Loucy (cell line): ENCODE data around the gene ANKRD33B.

ENCODE experiments used
- H2AFZ ChIP-seq: fragments of 200-600 bp; sonication (generic); 2 replicates; pipeline ENCODE4 v1.6.0; 2016; ENCODE audit warnings: antibody characterized with exemption, mild to moderate bottlenecking, low read length, moderate library complexity
- H3F3A ChIP-seq: fragments of 200-600 bp; 2 replicates; pipeline ENCODE4 v1.6.0; 2016; ENCODE audit warnings: antibody characterized with exemption, low read depth, mild to moderate bottlenecking
- H3K27me3 ChIP-seq: fragments of 200-600 bp; sonication (generic); 2 replicates; pipeline ENCODE4 v1.6.1; 2014; ENCODE audit warnings: low read length, mild to moderate bottlenecking; ENCODE audit not compliant: insufficient read depth, poor library complexity, severe bottlenecking
- H3K36me3 ChIP-seq: fragments of 200-600 bp; sonication (generic); 2 replicates; pipeline ENCODE4 v1.6.1; 2016; ENCODE audit warnings: low read length; ENCODE audit not compliant: insufficient read depth
- H3K4me1 ChIP-seq: fragments of 200-600 bp; sonication (generic); 2 replicates; pipeline ENCODE4 v1.5.1; 2014; ENCODE audit warnings: low read length, mild to moderate bottlenecking; ENCODE audit not compliant: insufficient read depth, poor library complexity, severe bottlenecking
- H3K4me2 ChIP-seq: fragments of 200-600 bp; sonication (generic); 2 replicates; pipeline ENCODE4 v1.6.0; 2014; ENCODE audit warnings: antibody characterized with exemption, low read length, low read depth, mild to moderate bottlenecking; ENCODE audit not compliant: poor library complexity, severe bottlenecking
- H3K4me3 ChIP-seq: fragments of 200-600 bp; sonication (generic); 2 replicates; pipeline ENCODE4 v1.5.1; 2014; ENCODE audit warnings: low read length, mild to moderate bottlenecking, mixed read lengths; ENCODE audit not compliant: poor library complexity, severe bottlenecking
- H3K79me2 ChIP-seq: fragments of 200-600 bp; sonication (generic); 2 replicates; pipeline ENCODE4 v1.6.1; 2014; ENCODE audit warnings: low read length; ENCODE audit not compliant: insufficient read depth
- H3K9ac ChIP-seq: fragments of 200-600 bp; sonication (generic); 2 replicates; pipeline ENCODE4 v1.6.0; 2014; ENCODE audit warnings: mild to moderate bottlenecking, low read depth, low read length, moderate library complexity; ENCODE audit not compliant: poor library complexity, severe bottlenecking
- H3K9me2 ChIP-seq: fragments of 200-600 bp; sonication (generic); replicated peaks from 2 replicates; pipeline ENCODE4 v1.6.1; 2016; ENCODE audit warnings: low read depth, low read length, mixed read lengths
- H3K9me3 ChIP-seq: fragments of 200-600 bp; sonication (generic); 2 replicates; pipeline ENCODE4 v1.6.1; 2014; ENCODE audit warnings: mild to moderate bottlenecking, antibody characterized with exemption, low read length, low read depth; ENCODE audit not compliant: insufficient read depth
- H4K20me1 ChIP-seq: fragments of 200-600 bp; sonication (generic); 2 replicates; pipeline ENCODE4 v1.6.0; 2014; ENCODE audit warnings: antibody characterized with exemption, low read length, mild to moderate bottlenecking; ENCODE audit not compliant: insufficient read depth, poor library complexity, severe bottlenecking
- EZH2phosphoT487 ChIP-seq: fragments of 200-600 bp; IDR thresholded peaks from 2 replicates; pipeline ENCODE4 v1.6.1; 2018; ENCODE audit warnings: antibody characterized with exemption, mild to moderate bottlenecking, moderate library complexity, borderline replicate concordance
- TF ChIP-seq, protein P1 (sequence below): fragments of 200-600 bp; sonication (generic); conservative IDR thresholded peaks from 2 replicates; pipeline ENCODE4 v1.5.1; 2014; ENCODE audit warnings: mild to moderate bottlenecking, antibody characterized with exemption, low read length

Gene ANKRD33B

DNA sequence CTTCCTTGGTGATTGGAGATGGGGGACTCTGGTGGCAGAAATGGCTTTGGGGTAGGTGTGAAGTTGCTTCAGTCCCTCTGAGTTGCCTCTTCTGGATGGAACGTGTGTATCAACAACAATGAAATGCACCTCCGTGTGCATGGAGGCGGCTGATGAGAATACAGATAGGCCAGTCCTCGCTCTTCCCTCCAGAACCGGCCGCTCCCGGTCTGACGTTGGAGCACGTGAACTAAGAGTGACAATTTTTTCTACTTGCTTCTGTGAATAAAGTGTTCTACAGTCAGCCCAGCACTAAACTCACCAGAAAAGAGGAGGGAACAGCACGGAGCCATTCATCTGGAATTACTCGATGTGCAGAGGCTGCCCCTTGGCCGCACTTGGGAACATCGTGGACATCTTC, 90.7 kb downstream of the ANKRD33B start:
- H3F3A ChIP-seq: no peaks in the 10 kb centered on the region
- no peak overlapping the region for H3K9ac ChIP-seq
- H3K36me3 ChIP-seq: no peaks in the 10 kb centered on the region
- no peak overlapping the region for H2AFZ ChIP-seq
- H3K4me3 ChIP-seq: no peak overlapping the region
- no peaks in the 10 kb centered on the region for H3K27me3 ChIP-seq
- H3K79me2 ChIP-seq: no peaks in the 10 kb centered on the region
- no peaks in the 10 kb centered on the region for H4K20me1 ChIP-seq
- no peak overlapping the region for H3K4me2 ChIP-seq
- TF ChIP-seq EZH2phosphoT487: no peak
- TF ChIP-seq, protein P1, sequence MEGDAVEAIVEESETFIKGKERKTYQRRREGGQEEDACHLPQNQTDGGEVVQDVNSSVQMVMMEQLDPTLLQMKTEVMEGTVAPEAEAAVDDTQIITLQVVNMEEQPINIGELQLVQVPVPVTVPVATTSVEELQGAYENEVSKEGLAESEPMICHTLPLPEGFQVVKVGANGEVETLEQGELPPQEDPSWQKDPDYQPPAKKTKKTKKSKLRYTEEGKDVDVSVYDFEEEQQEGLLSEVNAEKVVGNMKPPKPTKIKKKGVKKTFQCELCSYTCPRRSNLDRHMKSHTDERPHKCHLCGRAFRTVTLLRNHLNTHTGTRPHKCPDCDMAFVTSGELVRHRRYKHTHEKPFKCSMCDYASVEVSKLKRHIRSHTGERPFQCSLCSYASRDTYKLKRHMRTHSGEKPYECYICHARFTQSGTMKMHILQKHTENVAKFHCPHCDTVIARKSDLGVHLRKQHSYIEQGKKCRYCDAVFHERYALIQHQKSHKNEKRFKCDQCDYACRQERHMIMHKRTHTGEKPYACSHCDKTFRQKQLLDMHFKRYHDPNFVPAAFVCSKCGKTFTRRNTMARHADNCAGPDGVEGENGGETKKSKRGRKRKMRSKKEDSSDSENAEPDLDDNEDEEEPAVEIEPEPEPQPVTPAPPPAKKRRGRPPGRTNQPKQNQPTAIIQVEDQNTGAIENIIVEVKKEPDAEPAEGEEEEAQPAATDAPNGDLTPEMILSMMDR: no peak
- no peaks in the 10 kb centered on the region for H3K4me1 ChIP-seq
- no peaks in the 10 kb centered on the region for H3K9me2 ChIP-seq
- no peaks in the 10 kb centered on the region for H3K9me3 ChIP-seq

DNA sequence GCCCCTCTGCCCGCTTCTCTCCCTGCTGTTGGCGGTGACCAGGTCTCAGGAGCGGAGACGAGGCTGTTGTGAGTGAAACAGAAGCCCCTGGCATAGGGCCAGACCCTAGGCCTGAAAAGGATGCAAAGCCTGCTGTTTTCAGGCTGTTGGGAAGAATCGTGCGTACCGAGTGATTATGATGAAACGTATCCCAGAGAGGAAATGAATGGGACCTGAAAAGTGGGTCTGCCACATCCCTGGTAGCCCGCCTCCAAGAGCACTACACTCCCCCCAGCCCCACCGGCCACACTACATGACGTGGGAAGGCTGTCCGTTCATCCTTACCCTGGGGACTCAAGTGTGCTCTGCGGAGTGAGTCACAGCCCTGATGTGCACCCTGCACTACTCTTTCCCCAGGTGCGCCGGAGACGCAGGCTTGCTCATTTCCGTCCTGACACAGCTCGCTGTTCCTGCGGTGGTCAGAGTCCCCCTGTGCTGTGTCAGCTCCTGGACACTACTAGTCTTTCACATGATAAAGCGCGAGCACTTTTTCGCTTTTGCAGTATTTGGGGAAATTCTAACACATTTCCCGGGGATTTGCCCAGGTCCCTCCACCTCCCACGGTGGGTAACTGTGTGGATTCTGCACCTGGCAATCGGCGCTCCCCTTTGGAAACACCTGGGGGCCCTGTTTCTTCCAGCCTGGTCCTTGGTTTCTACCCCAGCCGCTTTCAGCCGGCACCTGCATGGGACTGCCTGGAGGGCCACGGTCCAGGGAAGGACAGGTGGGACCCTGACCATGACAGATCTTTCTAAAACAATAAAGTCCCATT, 91.5 kb downstream of the ANKRD33B start:
- no peak for TF ChIP-seq EZH2phosphoT487
- TF ChIP-seq, protein P1: no peak
- Histone ChIP-seq H3K4me1 (no peaks in the 10 kb centered on the region), H3K79me2 (no peaks in the 10 kb centered on the region), H3K4me3 (no peak overlapping the region), H4K20me1 (no peaks in the 10 kb centered on the region), H2AFZ (no peak overlapping the region), H3K9me3 (no peaks in the 10 kb centered on the region), H3K4me2 (no peak overlapping the region), H3K9ac (no peak overlapping the region), H3K9me2 (no peaks in the 10 kb centered on the region), H3F3A (no peaks in the 10 kb centered on the region), H3K27me3 (no peaks in the 10 kb centered on the region), H3K36me3 (no peaks in the 10 kb centered on the region)

DNA sequence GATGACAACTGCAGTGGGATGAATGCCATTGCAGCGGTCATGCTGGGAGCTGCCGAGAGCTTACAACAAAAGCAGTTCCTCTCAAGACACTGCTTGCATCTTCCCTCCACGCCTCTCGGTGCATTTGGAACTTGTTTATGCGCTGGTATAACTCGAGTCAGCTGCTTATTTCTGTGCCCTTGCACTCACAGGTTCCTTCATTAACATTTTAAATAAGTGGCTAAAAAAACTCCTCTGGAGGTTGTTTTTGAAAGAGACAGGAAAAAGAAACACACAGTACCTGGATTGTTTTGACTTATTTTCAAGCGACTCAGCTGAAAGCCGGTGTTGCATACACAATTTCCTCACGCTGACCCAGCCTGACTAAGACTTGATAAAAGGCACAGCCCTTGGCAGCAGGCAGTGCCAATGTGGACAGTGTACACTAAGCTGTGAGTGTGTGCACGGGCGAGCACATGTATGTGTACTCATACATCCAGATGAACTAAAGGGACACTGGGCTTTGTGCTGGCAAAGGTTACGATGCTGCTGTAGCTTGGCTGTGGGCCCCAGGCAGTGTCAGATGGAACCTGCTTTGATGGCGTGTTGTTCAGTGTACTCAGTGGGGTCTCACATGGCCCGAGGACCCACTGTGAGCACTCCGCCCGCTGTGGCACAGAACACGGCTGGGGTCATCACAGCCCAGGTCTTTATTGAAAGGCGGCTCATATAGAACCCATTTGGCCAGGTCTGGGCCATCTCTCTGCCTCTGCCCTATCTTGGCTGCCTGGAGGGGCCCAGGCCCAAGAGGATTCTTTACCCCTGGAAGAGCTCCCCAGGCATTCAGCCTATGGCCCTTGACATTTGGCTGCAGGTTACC, 92.3 kb downstream of the ANKRD33B start:
- H3K27me3 ChIP-seq: no peaks in the 10 kb centered on the region
- TF ChIP-seq EZH2phosphoT487: no peak
- TF ChIP-seq, protein P1: no peak
- H3K4me2 ChIP-seq: no peak overlapping the region
- H3K4me3 ChIP-seq: no peak overlapping the region
- no peaks in the 10 kb centered on the region for H3F3A ChIP-seq
- no peaks in the 10 kb centered on the region for H4K20me1 ChIP-seq
- no peaks in the 10 kb centered on the region for H3K36me3 ChIP-seq
- H3K79me2 ChIP-seq: no peaks in the 10 kb centered on the region
- no peaks in the 10 kb centered on the region for H3K9me3 ChIP-seq
- no peak overlapping the region for H3K9ac ChIP-seq
- H3K4me1 ChIP-seq: no peaks in the 10 kb centered on the region
- H2AFZ ChIP-seq: no peak overlapping the region
- H3K9me2 ChIP-seq: no peaks in the 10 kb centered on the region
